AG10803 (cell line): Measurements from ENCODE around the gene APOBEC2.
"Not testable (repeated sequence)": the region's sequence is repeated elsewhere in the genome, so short reads cannot be mapped to it uniquely, and the experiment has no call there.

ENCODE experiments used
- DNase-seq: peaks from one replicate; pipeline ENCODE4 v3.0.0; 2010; ENCODE audit warnings: low read depth
- H3K4me3 ChIP-seq: 2 replicates; pipeline ENCODE4 v1.5.1; 2011; ENCODE audit warnings: mild to moderate bottlenecking, low read length, control low read depth
- CTCF ChIP-seq: conservative IDR thresholded peaks from 2 replicates; pipeline ENCODE4 v1.5.1; 2011; ENCODE audit warnings: mild to moderate bottlenecking, low read length, control low read depth, inconsistent platforms

The APOBEC2 gene

GRCh38 chr6:41014780-41015179 is 38.2 kb upstream of the APOBEC2 start:
- no peak for TF ChIP-seq CTCF
- H3K4me3 ChIP-seq: no peak overlapping the region
- DNase-seq: no peak

GRCh38 chr6:41015860-41016259 is 37.1 kb upstream of the APOBEC2 start:
- not testable (repeated sequence) for H3K4me3 ChIP-seq, DNase-seq

GRCh38 chr6:41017663-41018062 is 35.3 kb upstream of the APOBEC2 start:
- TF ChIP-seq CTCF: no peak
- no peak for DNase-seq
- H3K4me3 ChIP-seq: no peak overlapping the region

GRCh38 chr6:41021832-41022231 is 31.2 kb upstream of the APOBEC2 start:
- TF ChIP-seq CTCF: peak; percentile 65
- no peak overlapping the region for H3K4me3 ChIP-seq
- DNase-seq: peak; percentile 82

- no peak for TF ChIP-seq CTCF
- no peak for DNase-seq
- H3K4me3 ChIP-seq: no peak overlapping the region
These were observed 30.7 kb upstream of the APOBEC2 start for GRCh38 chr6:41022294-41022693.

- no peak for DNase-seq
These were observed 29.9 kb upstream of the APOBEC2 start for GRCh38 chr6:41023114-41023513.

GRCh38 chr6:41025966-41026530 is 27.0 kb upstream of the APOBEC2 start:
- DNase-seq: no peak
- no peak for TF ChIP-seq CTCF
- no peak overlapping the region for H3K4me3 ChIP-seq

More at GRCh38 chr6:41023114-41023513, 29.9 kb upstream of the APOBEC2 start:
- H3K4me3 ChIP-seq: no peak overlapping the region
- no peak for TF ChIP-seq CTCF

- DNase-seq: no peak
- peak overlapping the region; percentile 15 for H3K4me3 ChIP-seq
- no peak for TF ChIP-seq CTCF
These were observed 25.8 kb upstream of the APOBEC2 start for GRCh38 chr6:41027241-41027640.
